Neural progenitor cell (in vitro differentiated cells): Measurements from ENCODE around the gene RAD51B. TPM values are rescaled to one million over a fixed set of nuclear protein-coding genes. Genes with fewer than 3 reads are reported as not detected.

ENCODE experiments used
- DNase-seq: peaks from one replicate; pipeline ENCODE4 v3.0.0-alpha.2; 2016; ENCODE audit warnings: low spot score
- H2AFZ ChIP-seq: fragments of 200-600 bp; sonication (generic); replicated peaks from 2 replicates; pipeline ENCODE4 v1.6.1; 2016; ENCODE audit warnings: antibody characterized with exemption
- H3F3A ChIP-seq: fragments of 200-600 bp; sonication (generic); 2 replicates; pipeline ENCODE4 v1.6.1; 2016; ENCODE audit warnings: antibody characterized with exemption, low read depth
- H3K27ac ChIP-seq: fragments of 200-600 bp; sonication (generic); 2 replicates; pipeline ENCODE4 v1.5.1; 2016; ENCODE audit warnings: mild to moderate bottlenecking
- H3K27me3 ChIP-seq: fragments of 200-600 bp; sonication (generic); 2 replicates; pipeline ENCODE4 v1.6.1; 2016; ENCODE audit warnings: mild to moderate bottlenecking, moderate library complexity
- H3K36me3 ChIP-seq: fragments of 200-600 bp; sonication (generic); 2 replicates; pipeline ENCODE4 v1.5.1; 2016
- H3K4me1 ChIP-seq: fragments of 200-600 bp; sonication (generic); 2 replicates; pipeline ENCODE4 v1.6.1; 2016; ENCODE audit warnings: mixed run types
- H3K4me2 ChIP-seq: fragments of 200-600 bp; sonication (generic); 2 replicates; pipeline ENCODE4 v1.6.1; 2016
- H3K4me3 ChIP-seq: fragments of 200-600 bp; sonication (generic); 2 replicates; pipeline ENCODE4 v1.5.1; 2016
- H3K79me2 ChIP-seq: fragments of 200-600 bp; sonication (generic); 2 replicates; pipeline ENCODE4 v1.6.1; 2016; ENCODE audit warnings: low read depth
- H3K9ac ChIP-seq: fragments of 200-600 bp; sonication (generic); 2 replicates; pipeline ENCODE4 v1.6.1; 2016
- H3K9me3 ChIP-seq: fragments of 200-600 bp; sonication (generic); 2 replicates; pipeline ENCODE4 v1.5.1; 2016; ENCODE audit warnings: low read depth
- H4K20me1 ChIP-seq: fragments of 200-600 bp; sonication (generic); 2 replicates; pipeline ENCODE4 v1.6.1; 2016; ENCODE audit warnings: low read depth
- H3K27ac Mint-ChIP-seq: 3 replicates; pipeline ENCODE4 v1.8.0; 2021; ENCODE audit warnings: mixed read lengths
- H3K27me3 Mint-ChIP-seq: 2 replicates; pipeline ENCODE4 v1.8.0; 2022; ENCODE audit warnings: low read depth, mild to moderate bottlenecking, inconsistent platforms, moderate library complexity, mixed read lengths; ENCODE audit not compliant: insufficient read depth
- H3K36me3 Mint-ChIP-seq: 3 replicates; pipeline ENCODE4 v1.8.0; 2021; ENCODE audit warnings: mixed read lengths
- H3K4me1 Mint-ChIP-seq: 3 replicates; pipeline ENCODE4 v1.8.0; 2021; ENCODE audit warnings: mixed read lengths
- H3K4me3 Mint-ChIP-seq: 3 replicates; pipeline ENCODE4 v1.8.0; 2021; ENCODE audit warnings: mild to moderate bottlenecking, moderate library complexity, mixed read lengths
- H3K9me3 Mint-ChIP-seq: 3 replicates; pipeline ENCODE4 v1.8.0; 2020; ENCODE audit warnings: mixed read lengths
- CTCF ChIP-seq: fragments of 200-600 bp; sonication (generic); IDR thresholded peaks from 2 replicates; pipeline ENCODE4 v1.5.1; 2017; ENCODE audit warnings: antibody characterized with exemption, mild to moderate bottlenecking
- EZH2 ChIP-seq: fragments of 200-600 bp; sonication (generic); IDR thresholded peaks from 2 replicates; pipeline ENCODE4 v1.6.1; 2017; ENCODE audit warnings: antibody characterized with exemption, mild to moderate bottlenecking, moderate library complexity
- EZH2phosphoT487 ChIP-seq: fragments of 200-600 bp; sonication (generic); IDR thresholded peaks from 2 replicates; pipeline ENCODE4 v1.6.1; 2017; ENCODE audit warnings: antibody characterized with exemption
- total RNA-seq: library from RNA; depleted of rRNA; stranded (reverse); fragments of >200 nt; gene quantifications from 2 replicates; pipeline ENCODE4 v1.2.3, GENCODE V29; 2015; ENCODE audit warnings: low replicate concordance

The RAD51B gene
- total RNA-seq, 1 donor from 2014 or later = 50.5 TPM

GRCh38 chr14:68082698-68083291, 263.2 kb downstream of the RAD51B start:
- H3K4me3 ChIP-seq = no peak overlapping the region
- no peak overlapping the region for H3K4me3 Mint-ChIP-seq
- peaks cover 14% of the 10 kb centered on the region for H3K4me1 ChIP-seq
- no peaks in the 10 kb centered on the region for H3K27me3 ChIP-seq
- H3K27ac ChIP-seq = no peak overlapping the region
- peaks cover 37% of the 10 kb centered on the region for H3K4me1 Mint-ChIP-seq
- peaks cover 3% of the 10 kb centered on the region for H3K36me3 Mint-ChIP-seq
- no peak for DNase-seq
- no peaks in the 10 kb centered on the region for H3K36me3 ChIP-seq
- H4K20me1 ChIP-seq = no peaks in the 10 kb centered on the region
- H3K27me3 Mint-ChIP-seq = peaks cover 2% of the 10 kb centered on the region
- no peak for TF ChIP-seq CTCF
- no peak for TF ChIP-seq EZH2phosphoT487
- no peak for TF ChIP-seq EZH2
- H3K9ac ChIP-seq = no peak overlapping the region
- H3F3A ChIP-seq = peaks cover 12% of the 10 kb centered on the region
- no peaks in the 10 kb centered on the region for H3K9me3 ChIP-seq
- peaks cover 3% of the 10 kb centered on the region for H3K9me3 Mint-ChIP-seq
- no peak overlapping the region for H2AFZ ChIP-seq
- no peaks in the 10 kb centered on the region for H3K79me2 ChIP-seq
- H3K4me2 ChIP-seq = no peak overlapping the region
- H3K27ac Mint-ChIP-seq = no peak overlapping the region

GRCh38 chr14:68084256-68084655, 264.7 kb downstream of the RAD51B start:
- Histone ChIP-seq H3K27me3 (no peaks in the 10 kb centered on the region), H2AFZ (no peak overlapping the region), H3K4me1 (peaks cover 27% of the 10 kb centered on the region), H3K9me3 (no peaks in the 10 kb centered on the region), H3K9ac (no peak overlapping the region), H3F3A (peaks cover 19% of the 10 kb centered on the region), H3K4me2 (no peak overlapping the region), H3K4me3 (no peak overlapping the region), H4K20me1 (no peaks in the 10 kb centered on the region), H3K79me2 (no peaks in the 10 kb centered on the region), H3K27ac (no peak overlapping the region), H3K36me3 (no peaks in the 10 kb centered on the region)
- H3K27ac Mint-ChIP-seq = no peak overlapping the region
- DNase-seq = peak; percentile 47
- H3K36me3 Mint-ChIP-seq = peaks cover 3% of the 10 kb centered on the region
- peaks cover 2% of the 10 kb centered on the region for H3K27me3 Mint-ChIP-seq
- no peak for TF ChIP-seq EZH2phosphoT487
- TF ChIP-seq CTCF = peak; percentile 46
- H3K9me3 Mint-ChIP-seq = peaks cover 3% of the 10 kb centered on the region
- H3K4me1 Mint-ChIP-seq = peaks cover 51% of the 10 kb centered on the region
- H3K4me3 Mint-ChIP-seq = no peak overlapping the region

- Mint-ChIP-seq H3K9me3 (peaks cover 3% of the 10 kb centered on the region), H3K27me3 (peaks cover 2% of the 10 kb centered on the region), H3K4me3 (peak overlapping the region; percentile 46), H3K4me1 (peaks cover 42% of the 10 kb centered on the region), H3K27ac (peak overlapping the region; percentile 67), H3K36me3 (peaks cover 3% of the 10 kb centered on the region)
- Histone ChIP-seq H4K20me1 (no peaks in the 10 kb centered on the region), H3K4me3 (no peak overlapping the region), H3F3A (peaks cover 22% of the 10 kb centered on the region), H3K27me3 (no peaks in the 10 kb centered on the region), H3K9ac (no peak overlapping the region), H2AFZ (no peak overlapping the region), H3K9me3 (no peaks in the 10 kb centered on the region), H3K27ac (no peak overlapping the region), H3K79me2 (no peaks in the 10 kb centered on the region), H3K4me1 (peaks cover 27% of the 10 kb centered on the region), H3K36me3 (no peaks in the 10 kb centered on the region), H3K4me2 (no peak overlapping the region)
- DNase-seq = no peak
- TF ChIP-seq CTCF = no peak
- TF ChIP-seq EZH2 = no peak
- no peak for TF ChIP-seq EZH2phosphoT487
Measured at GRCh38 chr14:68085742-68086141, 266.2 kb downstream of the RAD51B start.
